Stimulated activated CD4-positive, alpha-beta T cell treated with anti-CD3 and anti-CD28 coated beads, Interleukin-4, amount 100 ng/mL, for 1 hour (primary cell): ENCODE data around the gene FMN1.

Experiments used
- DNase-seq: peaks from one replicate; pipeline ENCODE4 v3.0.0-alpha.2; 2020

Gene FMN1

GRCh38 chr15:33152502-33153109 is 41.9 kb downstream of the FMN1 start:
- no peak for DNase-seq

- DNase-seq, result no peak
Observed at GRCh38 chr15:33150971-33151370, 43.5 kb downstream of the FMN1 start.

- DNase-seq, result no peak
Observed at GRCh38 chr15:33150431-33150941, 44.0 kb downstream of the FMN1 start.

GRCh38 chr15:33149919-33150318 is 44.6 kb downstream of the FMN1 start:
- no peak for DNase-seq

- no peak for DNase-seq
Observed at GRCh38 chr15:33148129-33148751, 46.3 kb downstream of the FMN1 start.

- DNase-seq, result no peak
Observed at GRCh38 chr15:33146051-33146450, 48.5 kb downstream of the FMN1 start.

GRCh38 chr15:33145447-33145846 is 49.1 kb downstream of the FMN1 start:
- DNase-seq, result no peak

GRCh38 chr15:33142708-33143107 is 51.8 kb downstream of the FMN1 start:
- no peak for DNase-seq

GRCh38 chr15:33138000-33138399 is 56.5 kb downstream of the FMN1 start:
- DNase-seq, result no peak

- no peak for DNase-seq
Observed at GRCh38 chr15:33137101-33137500, 57.4 kb downstream of the FMN1 start.

GRCh38 chr15:33136353-33136752 is 58.2 kb downstream of the FMN1 start:
- no peak for DNase-seq

GRCh38 chr15:33135355-33135781 is 59.1 kb downstream of the FMN1 start:
- DNase-seq, result no peak

GRCh38 chr15:33132722-33133345 is 61.7 kb downstream of the FMN1 start:
- no peak for DNase-seq

- DNase-seq, result no peak
Observed at GRCh38 chr15:33132233-33132580, 62.3 kb downstream of the FMN1 start.

GRCh38 chr15:33131552-33132232 is 62.8 kb downstream of the FMN1 start:
- DNase-seq, result no peak

- peak; percentile 55 for DNase-seq
Observed at GRCh38 chr15:33126559-33127290, 67.8 kb downstream of the FMN1 start.

- no peak for DNase-seq
Observed at GRCh38 chr15:33125894-33126537, 68.5 kb downstream of the FMN1 start.

GRCh38 chr15:33124811-33125210 is 69.7 kb downstream of the FMN1 start:
- no peak for DNase-seq

- DNase-seq, result no peak
Observed at GRCh38 chr15:33124279-33124678, 70.2 kb downstream of the FMN1 start.

GRCh38 chr15:33119865-33120264 is 74.6 kb downstream of the FMN1 start:
- DNase-seq, result no peak

GRCh38 chr15:33119273-33119672 is 75.2 kb downstream of the FMN1 start:
- no peak for DNase-seq

- DNase-seq, result no peak
Observed at GRCh38 chr15:33116198-33116597, 78.3 kb downstream of the FMN1 start.
